A673 (cell line): ENCODE measurements around the gene NCR3LG1. TPM values are rescaled to one million over a fixed set of nuclear protein-coding genes. Genes with fewer than 3 reads are reported as not detected.

Source experiments
- BruUV-seq: library from RNA; stranded (reverse); fragments of 400-500 nt; replicated peaks from 2 replicates; lab custom pipeline; 2021; lab: Mats Ljungman, UMichigan
- CTCF ChIA-PET: fragments of 300-600 bp; sonication (Branson Sonifier 250); formaldehyde crosslinking; loops from one replicate; lab custom pipeline; 2022; ENCODE audit warnings: antibody characterized with exemption; lab: Charles Lee
- POLR2A ChIA-PET: fragments of 300-600 bp; sonication (Branson Sonifier 250); formaldehyde crosslinking; loops from one replicate; lab custom pipeline; 2022; ENCODE audit warnings: antibody characterized with exemption; ENCODE audit not compliant: low non-redundant PET; lab: Charles Lee
- DNase-seq: peaks from one replicate; pipeline ENCODE4 v3.0.0-alpha.2; 2015; ENCODE audit warnings: low spot score
- H3K27ac ChIP-seq: fragments of 200-600 bp; sonication (generic); 2 replicates; pipeline ENCODE4 v1.5.1; 2016; ENCODE audit warnings: mixed run types, low read depth, mild to moderate bottlenecking, mixed read lengths, antibody characterized with exemption, low read length; ENCODE audit not compliant: poor library complexity, severe bottlenecking
- H3K27me3 ChIP-seq: fragments of 200-600 bp; sonication (generic); replicated peaks from 2 replicates; pipeline ENCODE4 v1.6.1; 2017; ENCODE audit warnings: mixed run types, low read depth, mild to moderate bottlenecking, mixed read lengths, antibody characterized with exemption, low read length; ENCODE audit not compliant: insufficient read depth, poor library complexity
- H3K36me3 ChIP-seq: fragments of 200-600 bp; sonication (generic); 2 replicates; pipeline ENCODE4 v1.6.1; 2016; ENCODE audit warnings: mixed run types, mild to moderate bottlenecking, mixed read lengths, antibody characterized with exemption, low read length; ENCODE audit not compliant: insufficient read depth, poor library complexity, severe bottlenecking
- H3K4me1 ChIP-seq: fragments of 200-600 bp; sonication (generic); 2 replicates; pipeline ENCODE4 v1.6.1; 2017; ENCODE audit warnings: mixed run types, mild to moderate bottlenecking, mixed read lengths, antibody characterized with exemption, low read length; ENCODE audit not compliant: insufficient read depth, poor library complexity, severe bottlenecking
- H3K4me3 ChIP-seq: fragments of 200-600 bp; sonication (generic); 2 replicates; pipeline ENCODE4 v1.5.1; 2016; ENCODE audit warnings: low read depth, mixed run types, mild to moderate bottlenecking, mixed read lengths, low read length; ENCODE audit not compliant: poor library complexity, severe bottlenecking
- H3K9me3 ChIP-seq: fragments of 200-600 bp; sonication (generic); 2 replicates; pipeline ENCODE4 v1.6.1; 2016; ENCODE audit warnings: mixed run types, low read depth, mild to moderate bottlenecking, mixed read lengths, antibody characterized with exemption, low read length; ENCODE audit not compliant: poor library complexity, severe bottlenecking
- CTCF ChIP-seq: fragments of 300-800, 200-600 bp; sonication (generic); conservative IDR thresholded peaks from 2 replicates; pipeline ENCODE4 v1.5.1; 2017; ENCODE audit warnings: low read depth, mild to moderate bottlenecking, antibody characterized with exemption, low read length, moderate library complexity, mixed read lengths
- EZH2 ChIP-seq: fragments of 200-600 bp; sonication (generic); IDR thresholded peaks from 2 replicates; pipeline ENCODE4 v1.6.1; 2017; ENCODE audit warnings: borderline replicate concordance, low read depth, mild to moderate bottlenecking, mixed read lengths, antibody characterized with exemption, low read length; ENCODE audit not compliant: poor library complexity, severe bottlenecking
- intact Hi-C: fragments of 100-400 bp; cut with micrococcal nuclease; formaldehyde crosslinking; loops from one replicate; pipeline ENCODE4 v1.10.0; 2022; ENCODE audit not compliant: unreplicated experiment
- total RNA-seq: library from RNA; stranded (reverse); gene quantifications from 2 replicates; pipeline ENCODE4 v1.2.3, GENCODE V29; 2021

NCR3LG1 gene
- total RNA-seq, 1 experiment from 2014 or later, result 5.8 TPM

- no peaks in the 10 kb centered on the region for H3K36me3 ChIP-seq
- DNase-seq, result no peak
- no peaks in the 10 kb centered on the region for H3K4me1 ChIP-seq
- H3K27me3 ChIP-seq, result no peaks in the 10 kb centered on the region
- no peak overlapping the region for H3K27ac ChIP-seq
- no peak for TF ChIP-seq EZH2
- no peak for TF ChIP-seq CTCF
- ChIA-PET CTCF (no interaction called here), POLR2A (no interaction called here)
- H3K4me3 ChIP-seq, result no peak overlapping the region
- intact Hi-C loops, result no loop called here
- H3K9me3 ChIP-seq, result no peaks in the 10 kb centered on the region
- no TSS peak for BruUV-seq
Measured at GRCh38 chr11:17402486-17402885, 50.9 kb downstream of the NCR3LG1 start.

- H3K27ac ChIP-seq, result no peak overlapping the region
- TF ChIP-seq CTCF, result no peak
- TF ChIP-seq EZH2, result no peak
- no peaks in the 10 kb centered on the region for H3K9me3 ChIP-seq
- DNase-seq, result no peak
- intact Hi-C loops, result no loop called here
- H3K36me3 ChIP-seq, result no peaks in the 10 kb centered on the region
- H3K4me3 ChIP-seq, result no peak overlapping the region
- ChIA-PET CTCF (no interaction called here), POLR2A (no interaction called here)
- BruUV-seq, result no TSS peak
- no peaks in the 10 kb centered on the region for H3K4me1 ChIP-seq
- H3K27me3 ChIP-seq, result no peaks in the 10 kb centered on the region
Measured at GRCh38 chr11:17403980-17404759, 52.6 kb downstream of the NCR3LG1 start.

- H3K36me3 ChIP-seq, result no peaks in the 10 kb centered on the region
- ChIA-PET POLR2A (no interaction called here), CTCF (no interaction called here)
- H3K9me3 ChIP-seq, result no peaks in the 10 kb centered on the region
- peak; percentile 30 for DNase-seq
- no peak overlapping the region for H3K4me3 ChIP-seq
- no peak for TF ChIP-seq EZH2
- TF ChIP-seq CTCF, result no peak
- no TSS peak for BruUV-seq
- intact Hi-C loops, result no loop called here
- no peak overlapping the region for H3K27ac ChIP-seq
- H3K27me3 ChIP-seq, result no peaks in the 10 kb centered on the region
- H3K4me1 ChIP-seq, result no peaks in the 10 kb centered on the region
Measured at GRCh38 chr11:17405232-17406005, 53.8 kb downstream of the NCR3LG1 start.
